ENCODE data around the gene FLVCR2. TPM values are rescaled to one million over a fixed set of nuclear protein-coding genes. Genes with fewer than 3 reads are reported as not detected.

The FLVCR2 gene
- total RNA-seq, 4 donors from 2014 or later: 4.3 to 9.1 (median 6.3) TPM

GRCh38 chr14:75587388-75587787, 9.0 kb downstream of the FLVCR2 start:
- no peak for TF ChIP-seq POLR2A (IDR thresholded peaks at IDR 0.05)
- TF ChIP-seq, protein P1, sequence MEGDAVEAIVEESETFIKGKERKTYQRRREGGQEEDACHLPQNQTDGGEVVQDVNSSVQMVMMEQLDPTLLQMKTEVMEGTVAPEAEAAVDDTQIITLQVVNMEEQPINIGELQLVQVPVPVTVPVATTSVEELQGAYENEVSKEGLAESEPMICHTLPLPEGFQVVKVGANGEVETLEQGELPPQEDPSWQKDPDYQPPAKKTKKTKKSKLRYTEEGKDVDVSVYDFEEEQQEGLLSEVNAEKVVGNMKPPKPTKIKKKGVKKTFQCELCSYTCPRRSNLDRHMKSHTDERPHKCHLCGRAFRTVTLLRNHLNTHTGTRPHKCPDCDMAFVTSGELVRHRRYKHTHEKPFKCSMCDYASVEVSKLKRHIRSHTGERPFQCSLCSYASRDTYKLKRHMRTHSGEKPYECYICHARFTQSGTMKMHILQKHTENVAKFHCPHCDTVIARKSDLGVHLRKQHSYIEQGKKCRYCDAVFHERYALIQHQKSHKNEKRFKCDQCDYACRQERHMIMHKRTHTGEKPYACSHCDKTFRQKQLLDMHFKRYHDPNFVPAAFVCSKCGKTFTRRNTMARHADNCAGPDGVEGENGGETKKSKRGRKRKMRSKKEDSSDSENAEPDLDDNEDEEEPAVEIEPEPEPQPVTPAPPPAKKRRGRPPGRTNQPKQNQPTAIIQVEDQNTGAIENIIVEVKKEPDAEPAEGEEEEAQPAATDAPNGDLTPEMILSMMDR (IDR thresholded peaks at IDR 0.05): no peak
- H3K4me1 ChIP-seq: peaks cover 0 to 8% of the 10 kb centered on the region in 2 donors
- intact Hi-C loops (cut with DNase I): no loop called here

GRCh38 chr14:75589931-75590330, 11.5 kb downstream of the FLVCR2 start:
- intact Hi-C loops (cut with DNase I): no loop called here
- 93 to 96% methylated on average over 6 of the region's 6 CpGs for WGBS, 2 donors

More at GRCh38 chr14:75587388-75587787, 9.0 kb downstream of the FLVCR2 start:
- no peaks in the 10 kb centered on the region for H3K36me3 ChIP-seq
- no peaks in the 10 kb centered on the region for H3K27me3 ChIP-seq
- no peak overlapping the region for H3K4me3 ChIP-seq (replicated peaks in 1 of 3)
- no peaks in the 10 kb centered on the region for H3K9me3 ChIP-seq
- H3K27ac ChIP-seq: no peak overlapping the region
- DNase-seq: no peak

GRCh38 chr14:75591331-75591946, 13.0 kb downstream of the FLVCR2 start:
- H3K4me1 ChIP-seq: peaks cover 0 to 6% of the 10 kb centered on the region in 2 donors
- no peaks in the 10 kb centered on the region for H3K36me3 ChIP-seq
- 100% methylated on average over 1 of the region's 1 CpG for WGBS, 2 donors
- no peak for TF ChIP-seq POLR2A (IDR thresholded peaks at IDR 0.05)
- TF ChIP-seq, protein P1 (IDR thresholded peaks at IDR 0.05): no peak
- no peaks in the 10 kb centered on the region for H3K27me3 ChIP-seq
- DNase-seq: no peak
- intact Hi-C loops (cut with DNase I): no loop called here
- no peak overlapping the region for H3K27ac ChIP-seq
- no peaks in the 10 kb centered on the region for H3K9me3 ChIP-seq
- no peak overlapping the region for H3K4me3 ChIP-seq (replicated peaks in 1 of 3)

More at GRCh38 chr14:75589931-75590330, 11.5 kb downstream of the FLVCR2 start:
- Histone ChIP-seq H3K4me3 (replicated peaks in 1 of 3) (no peak overlapping the region), H3K4me1 (peaks cover 0 to 6% of the 10 kb centered on the region in 2 donors), H3K36me3 (no peaks in the 10 kb centered on the region), H3K27ac (no peak overlapping the region), H3K9me3 (no peaks in the 10 kb centered on the region), H3K27me3 (no peaks in the 10 kb centered on the region)
- TF ChIP-seq, protein P1 (IDR thresholded peaks at IDR 0.05): no peak
- no peak for TF ChIP-seq POLR2A (IDR thresholded peaks at IDR 0.05)
- DNase-seq: no peak

- no peaks in the 10 kb centered on the region for H3K36me3 ChIP-seq
- no peak for DNase-seq
- TF ChIP-seq, protein P1 (IDR thresholded peaks at IDR 0.05): no peak
- no peak for TF ChIP-seq POLR2A (IDR thresholded peaks at IDR 0.05)
- H3K27me3 ChIP-seq: no peaks in the 10 kb centered on the region
- no peaks in the 10 kb centered on the region for H3K9me3 ChIP-seq
- intact Hi-C loops (cut with DNase I): no loop called here
- peaks cover 0 to 6% of the 10 kb centered on the region in 2 donors for H3K4me1 ChIP-seq
- H3K4me3 ChIP-seq (replicated peaks in 1 of 3): no peak overlapping the region
- no peak overlapping the region for H3K27ac ChIP-seq
Observed at GRCh38 chr14:75591987-75592575, 13.7 kb downstream of the FLVCR2 start.

- TF ChIP-seq, protein P1 (IDR thresholded peaks at IDR 0.05): no peak
- no peak for TF ChIP-seq POLR2A (IDR thresholded peaks at IDR 0.05)
- Histone ChIP-seq H3K27ac (no peak overlapping the region), H3K27me3 (no peaks in the 10 kb centered on the region), H3K36me3 (no peaks in the 10 kb centered on the region), H3K9me3 (no peaks in the 10 kb centered on the region), H3K4me1 (peaks cover 0 to 6% of the 10 kb centered on the region in 2 donors), H3K4me3 (replicated peaks in 1 of 3) (no peak overlapping the region)
- WGBS, 2 donors: 99 to 100% methylated on average over 3 of the region's 3 CpGs
- intact Hi-C loops (cut with DNase I): no loop called here
- DNase-seq: no peak
Observed at GRCh38 chr14:75595226-75595625, 16.8 kb downstream of the FLVCR2 start.
